HEK293 (cell line): ENCODE results near the gene COX7B2.
A peak's percentile ranks its signal among the peaks of the same experiment; 100 is the strongest.

Source experiments
- CTCF ChIA-PET: fragments of 350-600 bp; formaldehyde crosslinking; extraction: SDS; loops from one replicate; lab custom pipeline; 2021; ENCODE audit warnings: antibody characterized with exemption; lab: Yijun Ruan, JAX
- POLR2A ChIA-PET: fragments of 300-600 bp; formaldehyde crosslinking; extraction: SDS; loops from one replicate; lab custom pipeline; 2020; ENCODE audit warnings: antibody characterized with exemption, inconsistent platforms; lab: Yijun Ruan, JAX
- H3K27ac ChIP-seq: fragments of 200-500 bp; sonication (Bioruptor generic); 2 replicates; pipeline ENCODE4 v1.5.1; 2014; ENCODE audit warnings: low read depth, low read length, control low read depth, inconsistent platforms; ENCODE audit errors: extremely low read depth
- H3K36me3 ChIP-seq, 2 experiments: fragments of 200-500 bp in 1 of 2; sonication (Bioruptor generic) in 1 of 2; 1 replicate in 1 of 2; 2 replicates in 1 of 2; pipeline ENCODE4 v1.5.1; 2014 to 2017; ENCODE audit warnings: inconsistent platforms in 2 of 2, low read length in 2 of 2; ENCODE audit not compliant: control insufficient read depth in 2 of 2, insufficient read depth in 1 of 2
- H3K4me1 ChIP-seq: fragments of 200-500 bp; sonication (Bioruptor generic); 2 replicates; pipeline ENCODE4 v1.5.1; 2014; ENCODE audit warnings: mild to moderate bottlenecking, low read length, inconsistent platforms; ENCODE audit not compliant: control insufficient read depth, insufficient read depth
- H3K4me3 ChIP-seq: 2 replicates; pipeline ENCODE4 v1.5.1; 2011; ENCODE audit warnings: low read depth, mild to moderate bottlenecking, control low read depth, low read length, moderate library complexity
- H3K9me3 ChIP-seq: fragments of 200-500 bp; sonication (Bioruptor generic); 2 replicates; pipeline ENCODE4 v1.5.1; 2014; ENCODE audit warnings: low read depth, low read length, inconsistent platforms; ENCODE audit not compliant: control insufficient read depth, insufficient read depth
- AEBP2 ChIP-seq: fragments of 450-650 bp; formaldehyde crosslinking; IDR thresholded peaks from 2 replicates; pipeline ENCODE4 v1.5.1; 2016; ENCODE audit warnings: missing biosample characterization, missing genetic modification characterization, borderline replicate concordance
- KLF1 ChIP-seq: fragments of 450-650 bp; formaldehyde crosslinking; IDR thresholded peaks from 2 replicates; pipeline ENCODE4 v1.5.1; 2016; ENCODE audit warnings: missing biosample characterization, missing genetic modification characterization
- REPIN1 ChIP-seq: fragments of 450-650 bp; formaldehyde crosslinking; IDR thresholded peaks from 2 replicates; pipeline ENCODE4 v1.5.1; 2017; ENCODE audit warnings: missing biosample characterization, missing genetic modification characterization, low read depth
- ZBTB6 ChIP-seq: fragments of 450-650 bp; formaldehyde crosslinking; IDR thresholded peaks from 2 replicates; pipeline ENCODE4 v1.5.1; 2017; ENCODE audit warnings: missing biosample characterization, missing genetic modification characterization
- ZBTB8A ChIP-seq: fragments of 450-650 bp; formaldehyde crosslinking; IDR thresholded peaks from 2 replicates; pipeline ENCODE4 v1.5.1; 2016; ENCODE audit warnings: missing biosample characterization, missing genetic modification characterization
- ZFP3 ChIP-seq: fragments of 450-650 bp; formaldehyde crosslinking; IDR thresholded peaks from 2 replicates; pipeline ENCODE4 v1.5.1; 2016; ENCODE audit warnings: low read depth, missing biosample characterization, missing genetic modification characterization
- ZNF138 ChIP-seq: fragments of 450-650 bp; formaldehyde crosslinking; IDR thresholded peaks from 2 replicates; pipeline ENCODE4 v1.5.1; 2016; ENCODE audit warnings: missing biosample characterization, missing genetic modification characterization, borderline replicate concordance
- ZNF146 ChIP-seq: fragments of 450-650 bp; formaldehyde crosslinking; IDR thresholded peaks from 2 replicates; pipeline ENCODE4 v1.5.1; 2016; ENCODE audit warnings: missing biosample characterization, missing genetic modification characterization
- ZNF202 ChIP-seq: fragments of 450-650 bp; formaldehyde crosslinking; IDR thresholded peaks from 2 replicates; pipeline ENCODE4 v1.5.1; 2016; ENCODE audit warnings: missing biosample characterization, missing genetic modification characterization, borderline replicate concordance
- ZNF211 ChIP-seq: fragments of 450-650 bp; formaldehyde crosslinking; IDR thresholded peaks from 2 replicates; pipeline ENCODE4 v1.5.1; 2016; ENCODE audit warnings: low read depth, missing biosample characterization, missing genetic modification characterization
- ZNF24 ChIP-seq: fragments of 450-650 bp; formaldehyde crosslinking; IDR thresholded peaks from 2 replicates; pipeline ENCODE4 v1.5.1; 2016; ENCODE audit warnings: missing biosample characterization, missing genetic modification characterization
- ZNF473 ChIP-seq: fragments of 450-650 bp; formaldehyde crosslinking; IDR thresholded peaks from 2 replicates; pipeline ENCODE4 v1.5.1; 2017; ENCODE audit warnings: missing biosample characterization, missing genetic modification characterization
- ZNF488 ChIP-seq: fragments of 450-650 bp; formaldehyde crosslinking; IDR thresholded peaks from 2 replicates; pipeline ENCODE4 v1.5.1; 2016; ENCODE audit warnings: missing biosample characterization, missing genetic modification characterization
- ZNF514 ChIP-seq: fragments of 450-650 bp; formaldehyde crosslinking; IDR thresholded peaks from 2 replicates; pipeline ENCODE4 v1.5.1; 2016; ENCODE audit warnings: missing biosample characterization, missing genetic modification characterization
- ZNF529 ChIP-seq: fragments of 450-650 bp; formaldehyde crosslinking; IDR thresholded peaks from 2 replicates; pipeline ENCODE4 v1.5.1; 2017; ENCODE audit warnings: missing genetic modification characterization, missing biosample characterization; ENCODE audit not compliant: insufficient replicate concordance
- ZNF558 ChIP-seq: fragments of 450-650 bp; formaldehyde crosslinking; IDR thresholded peaks from 2 replicates; pipeline ENCODE4 v1.5.1; 2016; ENCODE audit warnings: missing biosample characterization, missing genetic modification characterization
- ZNF626 ChIP-seq: fragments of 450-650 bp; sonication (Bioruptor Pico); formaldehyde crosslinking; IDR thresholded peaks from 2 replicates; pipeline ENCODE4 v1.5.1; 2018; ENCODE audit warnings: missing biosample characterization, missing genetic modification characterization, inconsistent platforms
- ZNF654 ChIP-seq: fragments of 450-650 bp; formaldehyde crosslinking; IDR thresholded peaks from 2 replicates; pipeline ENCODE4 v1.5.1; 2016; ENCODE audit warnings: low read depth, missing biosample characterization, missing genetic modification characterization
- ZNF701 ChIP-seq: fragments of 450-650 bp; formaldehyde crosslinking; IDR thresholded peaks from 2 replicates; pipeline ENCODE4 v1.5.1; 2016; ENCODE audit warnings: missing biosample characterization, missing genetic modification characterization
- ZNF747 ChIP-seq: fragments of 450-650 bp; formaldehyde crosslinking; IDR thresholded peaks from 2 replicates; pipeline ENCODE4 v1.5.1; 2016; ENCODE audit warnings: missing biosample characterization, missing genetic modification characterization

Gene COX7B2

GRCh38 chr4:46850026-46850425, 59.0 kb downstream of the COX7B2 start:
- H3K4me3 ChIP-seq = no peak overlapping the region
- CTCF ChIA-PET = no interaction called here
- no peak for TF ChIP-seq ZBTB8A (tag by site-specific recombination)
- TF ChIP-seq ZNF626 (tag by site-specific recombination) = no peak
- no peak for TF ChIP-seq ZNF138 (tag by site-specific recombination)
- TF ChIP-seq KLF1 (tag by site-specific recombination) = no peak
- no peak for TF ChIP-seq ZFP3
- no peak for TF ChIP-seq ZNF529 (tag by site-specific recombination)
- TF ChIP-seq ZNF558 (tag by site-specific recombination) = no peak
- TF ChIP-seq ZNF488 (tag by site-specific recombination) = no peak
- TF ChIP-seq ZBTB6 (tag by site-specific recombination) = no peak
- no peak overlapping the region for H3K27ac ChIP-seq
- no peaks in the 10 kb centered on the region for H3K9me3 ChIP-seq
- H3K36me3 ChIP-seq = no peaks in the 10 kb centered on the region
- H3K4me1 ChIP-seq = no peaks in the 10 kb centered on the region
- POLR2A ChIA-PET = no interaction called here

- Histone ChIP-seq H3K36me3 (no peaks in the 10 kb centered on the region), H3K4me3 (no peak overlapping the region), H3K9me3 (no peaks in the 10 kb centered on the region), H3K4me1 (no peaks in the 10 kb centered on the region), H3K27ac (no peak overlapping the region)
- ChIA-PET POLR2A (no interaction called here), CTCF (interaction anchor here (0.6 to 2.2 kb wide), 8 partner anchors 9 to 755 kb away, joined by 3 to 10 read pairs (median 4); no protein-coding TSS in a partner anchor)
- TF ChIP-seq ZNF138 (tag by site-specific recombination) (no peak), ZNF24 (tag by site-specific recombination) (no peak), ZNF654 (peak; percentile 50), AEBP2 (tag by site-specific recombination) (no peak)
Observed at GRCh38 chr4:46844325-46844917, 64.6 kb downstream of the COX7B2 start.

GRCh38 chr4:46839128-46839527, 69.9 kb downstream of the COX7B2 start:
- TF ChIP-seq ZNF514 (tag by site-specific recombination) = no peak
- TF ChIP-seq ZNF473 (tag by site-specific recombination) = no peak
- no peak for TF ChIP-seq AEBP2 (tag by site-specific recombination)
- TF ChIP-seq ZNF701 (tag by site-specific recombination) = no peak
- no peak for TF ChIP-seq ZBTB6 (tag by site-specific recombination)
- TF ChIP-seq REPIN1 = no peak
- TF ChIP-seq ZNF202 (tag by site-specific recombination) = no peak
- no peak for TF ChIP-seq ZNF211 (tag by site-specific recombination)
- TF ChIP-seq ZNF747 = no peak
- no peak for TF ChIP-seq ZNF146
- no peaks in the 10 kb centered on the region for H3K36me3 ChIP-seq
- H3K4me3 ChIP-seq = no peak overlapping the region
- no peaks in the 10 kb centered on the region for H3K4me1 ChIP-seq
- ChIA-PET POLR2A (no interaction called here), CTCF (no interaction called here)
- no peaks in the 10 kb centered on the region for H3K9me3 ChIP-seq
- no peak overlapping the region for H3K27ac ChIP-seq
